ENCODE results near the gene ARHGAP40. TPM values are rescaled to one million over a fixed set of nuclear protein-coding genes. Genes with fewer than 3 reads are reported as not detected.

The ARHGAP40 gene
- total and polyA plus RNA-seq, 2 of the 13 experiments (the other 11 are each of a cell fraction or from before 2014, with no cell fraction given): 0.75 to 2.1 TPM

DNA sequence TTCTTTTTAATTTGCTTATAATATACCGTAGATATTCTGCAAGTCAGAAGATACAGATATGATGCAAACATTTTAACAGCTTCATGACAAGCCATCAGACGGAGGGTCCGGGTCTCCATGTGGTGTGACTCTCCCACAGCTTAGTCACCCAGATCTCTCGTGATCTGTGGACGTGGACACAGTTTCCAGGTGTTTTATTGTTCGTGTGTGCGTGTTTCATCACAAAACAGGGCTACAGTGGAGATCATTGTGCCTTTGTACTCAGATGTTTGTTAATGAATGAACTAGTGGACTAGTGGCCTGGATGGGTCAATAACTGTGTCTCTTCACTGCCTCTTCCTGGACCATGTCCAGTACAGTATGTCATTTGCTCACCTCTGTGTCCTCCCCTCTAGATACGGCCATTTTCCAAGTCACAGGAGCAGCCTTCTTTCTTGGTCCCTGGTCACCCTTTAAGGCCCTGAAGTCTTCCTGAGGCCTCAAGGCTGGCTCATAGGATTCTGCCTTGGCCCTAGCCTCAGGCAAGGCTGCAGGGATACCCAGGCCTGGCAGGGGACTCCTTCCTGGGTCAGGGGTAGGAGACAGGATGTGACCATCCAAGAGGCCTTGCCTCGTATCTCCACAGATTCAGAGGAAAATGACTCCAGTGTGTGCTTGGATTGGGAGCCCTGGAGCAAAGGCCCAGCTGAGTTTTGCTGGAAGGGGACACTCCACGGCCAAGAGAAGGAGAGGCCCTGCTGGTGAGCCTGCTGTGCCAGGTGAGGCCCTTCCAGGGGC lies 16.0 kb upstream of the ARHGAP40 start (continued):
- no peak for TF ChIP-seq PRDM4 (CRISPR knock-in tag; IDR thresholded peaks at IDR 0.05; ENCODE audit: borderline replicate concordance)
- TF ChIP-seq ATM (IDR thresholded peaks at IDR 0.05; ENCODE audit: borderline replicate concordance): no peak
- no peak for TF ChIP-seq TAF15 (IDR thresholded peaks at IDR 0.05; ENCODE audit: low read depth, low read length, poor library complexity, severe bottlenecking)
- TF ChIP-seq TSC22D2 (CRISPR knock-in tag; IDR thresholded peaks at IDR 0.05; ENCODE audit: borderline replicate concordance): peak; percentile 24; the same call in 1 of the 2 replicates
- TF ChIP-seq, protein P1, sequence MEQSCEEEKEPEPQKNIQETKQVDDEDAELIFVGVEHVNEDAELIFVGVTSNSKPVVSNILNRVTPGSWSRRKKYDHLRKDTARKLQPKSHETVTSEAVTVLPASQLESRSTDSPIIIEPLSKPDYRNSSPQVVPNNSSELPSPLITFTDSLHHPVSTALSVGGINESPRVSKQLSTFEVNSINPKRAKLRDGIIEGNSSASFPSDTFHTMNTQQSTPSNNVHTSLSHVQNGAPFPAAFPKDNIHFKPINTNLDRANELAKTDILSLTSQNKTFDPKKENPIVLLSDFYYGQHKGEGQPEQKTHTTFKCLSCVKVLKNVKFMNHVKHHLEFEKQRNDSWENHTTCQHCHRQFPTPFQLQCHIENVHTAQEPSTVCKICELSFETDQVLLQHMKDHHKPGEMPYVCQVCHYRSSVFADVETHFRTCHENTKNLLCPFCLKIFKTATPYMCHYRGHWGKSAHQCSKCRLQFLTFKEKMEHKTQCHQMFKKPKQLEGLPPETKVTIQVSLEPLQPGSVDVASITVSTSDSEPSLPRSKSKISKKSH (CRISPR knock-in tag; IDR thresholded peaks at IDR 0.05; ENCODE audit: borderline replicate concordance): peak; percentile 8; the same call in 1 of the 2 replicates
- TF ChIP-seq KDM5A (IDR thresholded peaks at IDR 0.05; ENCODE audit: borderline replicate concordance, low read length): no peak; the same call in 1 of the 2 replicates
- no peak for TF ChIP-seq MLLT10 (CRISPR knock-in tag; IDR thresholded peaks at IDR 0.05)
- peak; percentile 73 for TF ChIP-seq ZBTB38 (CRISPR knock-in tag; IDR thresholded peaks at IDR 0.05)
- peak; percentile 76 for TF ChIP-seq GABPB1 (CRISPR knock-in tag; IDR thresholded peaks at IDR 0.05)
- TF ChIP-seq THAP11 (CRISPR knock-in tag; IDR thresholded peaks at IDR 0.05): peak; percentile 51
- no peak for TF ChIP-seq REL (CRISPR knock-in tag; conservative IDR thresholded peaks at IDR 0.05)
- peak; percentile 50; the same call in 1 of the 2 replicates for TF ChIP-seq ZNF564 (CRISPR knock-in tag; IDR thresholded peaks at IDR 0.05)
- no peak for TF ChIP-seq LBX2 (CRISPR knock-in tag; IDR thresholded peaks at IDR 0.05; ENCODE audit: borderline replicate concordance)
- TF ChIP-seq, protein P2, sequence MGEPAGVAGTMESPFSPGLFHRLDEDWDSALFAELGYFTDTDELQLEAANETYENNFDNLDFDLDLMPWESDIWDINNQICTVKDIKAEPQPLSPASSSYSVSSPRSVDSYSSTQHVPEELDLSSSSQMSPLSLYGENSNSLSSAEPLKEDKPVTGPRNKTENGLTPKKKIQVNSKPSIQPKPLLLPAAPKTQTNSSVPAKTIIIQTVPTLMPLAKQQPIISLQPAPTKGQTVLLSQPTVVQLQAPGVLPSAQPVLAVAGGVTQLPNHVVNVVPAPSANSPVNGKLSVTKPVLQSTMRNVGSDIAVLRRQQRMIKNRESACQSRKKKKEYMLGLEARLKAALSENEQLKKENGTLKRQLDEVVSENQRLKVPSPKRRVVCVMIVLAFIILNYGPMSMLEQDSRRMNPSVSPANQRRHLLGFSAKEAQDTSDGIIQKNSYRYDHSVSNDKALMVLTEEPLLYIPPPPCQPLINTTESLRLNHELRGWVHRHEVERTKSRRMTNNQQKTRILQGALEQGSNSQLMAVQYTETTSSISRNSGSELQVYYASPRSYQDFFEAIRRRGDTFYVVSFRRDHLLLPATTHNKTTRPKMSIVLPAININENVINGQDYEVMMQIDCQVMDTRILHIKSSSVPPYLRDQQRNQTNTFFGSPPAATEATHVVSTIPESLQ (CRISPR knock-in tag; conservative IDR thresholded peaks at IDR 0.05): 0 out of 2 replicates have a peak, but pooled peaks have one; percentile 64
- no peak for TF ChIP-seq NFE2L2 (IDR thresholded peaks at IDR 0.05; ENCODE audit: low read length)
- TF ChIP-seq HNRNPH1 (optimal IDR thresholded peaks at IDR 0.05; ENCODE audit: low read depth, low read length): no peak
- TF ChIP-seq, protein P3, sequence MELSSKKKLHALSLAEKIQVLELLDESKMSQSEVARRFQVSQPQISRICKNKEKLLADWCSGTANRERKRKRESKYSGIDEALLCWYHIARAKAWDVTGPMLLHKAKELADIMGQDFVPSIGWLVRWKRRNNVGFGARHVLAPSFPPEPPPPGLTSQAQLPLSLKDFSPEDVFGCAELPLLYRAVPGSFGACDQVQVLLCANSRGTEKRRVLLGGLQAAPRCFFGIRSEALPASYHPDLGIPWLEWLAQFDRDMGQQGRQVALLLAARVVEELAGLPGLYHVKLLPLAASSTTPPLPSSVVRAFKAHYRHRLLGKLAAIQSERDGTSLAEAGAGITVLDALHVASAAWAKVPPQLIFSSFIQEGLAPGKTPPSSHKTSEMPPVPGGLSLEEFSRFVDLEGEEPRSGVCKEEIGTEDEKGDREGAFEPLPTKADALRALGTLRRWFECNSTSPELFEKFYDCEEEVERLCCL (CRISPR knock-in tag; IDR thresholded peaks at IDR 0.05; ENCODE audit: borderline replicate concordance): no peak
- no peak for TF ChIP-seq ZBTB20 (CRISPR knock-in tag; IDR thresholded peaks at IDR 0.05; ENCODE audit: borderline replicate concordance, low read depth)
- TF ChIP-seq ZNF724P (CRISPR knock-in tag; IDR thresholded peaks at IDR 0.05; ENCODE audit: borderline replicate concordance): no peak; the same call in 1 of the 2 replicates
- no peak for TF ChIP-seq ZNF180 (CRISPR knock-in tag; IDR thresholded peaks at IDR 0.05; ENCODE audit: borderline replicate concordance, low read depth)
- TF ChIP-seq KDM5B (CRISPR knock-in tag; IDR thresholded peaks at IDR 0.05; ENCODE audit: borderline replicate concordance): peak; percentile 83; the same call in 1 of the 2 replicates
